HG02970 (cell line): ENCODE data around the gene ERGIC1.
"Not testable (repeated sequence)": the region's sequence is repeated elsewhere in the genome, so short reads cannot be mapped to it uniquely, and the experiment has no call there.

Experiments
- ATAC-seq: cut with Tn5 transposase; IDR thresholded peaks from one replicate; pipeline ENCODE4 v1.9.1; 2021; ENCODE audit warnings: mild to moderate bottlenecking, moderate library complexity, moderate number of reproducible peaks; ENCODE audit not compliant: unreplicated experiment, low FRiP score

ERGIC1 gene

DNA sequence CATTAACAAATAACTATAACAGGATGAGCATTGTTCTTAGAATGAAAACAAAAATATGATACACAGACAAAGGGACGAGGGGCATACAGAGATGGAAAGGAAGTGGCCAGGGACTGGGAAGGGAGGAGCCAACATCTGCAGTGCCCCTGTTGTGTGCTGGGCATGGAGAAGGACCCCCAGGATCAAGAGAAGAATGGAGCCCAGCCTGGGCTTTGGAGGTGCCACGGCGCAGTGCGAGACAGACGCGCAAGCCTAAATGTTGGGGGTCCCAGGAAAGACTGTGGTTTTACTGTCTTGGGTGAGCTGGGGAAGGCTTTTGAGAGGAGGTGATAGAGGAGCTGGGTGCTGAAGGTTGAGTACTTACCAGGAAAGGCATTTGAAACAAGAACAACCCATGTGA, 34.6 kb upstream of the ERGIC1 start:
- no peak for ATAC-seq

DNA sequence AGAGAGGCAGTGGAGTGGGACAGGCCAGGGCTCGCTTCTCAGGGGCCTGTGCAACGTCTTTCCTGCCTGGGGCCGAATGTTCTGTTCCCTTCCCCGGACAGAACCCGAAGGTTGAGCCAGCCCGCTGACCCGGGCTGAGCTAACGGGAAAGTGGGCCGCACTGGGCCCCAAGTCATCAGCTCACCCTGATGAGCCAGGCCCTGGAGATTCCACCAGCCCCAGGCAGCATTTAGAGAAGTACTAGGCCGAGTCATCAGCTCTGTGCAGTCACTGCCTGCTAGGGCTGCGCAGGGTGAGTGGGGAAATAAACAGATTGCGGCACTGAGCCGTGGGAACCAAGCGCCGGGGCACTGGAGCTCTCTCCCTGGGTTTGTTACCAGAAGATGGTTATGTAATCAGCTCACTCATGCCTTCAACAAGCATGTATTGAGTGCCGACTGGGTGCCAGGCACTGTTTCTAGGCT, 33.9 kb upstream of the ERGIC1 start:
- no peak for ATAC-seq

DNA sequence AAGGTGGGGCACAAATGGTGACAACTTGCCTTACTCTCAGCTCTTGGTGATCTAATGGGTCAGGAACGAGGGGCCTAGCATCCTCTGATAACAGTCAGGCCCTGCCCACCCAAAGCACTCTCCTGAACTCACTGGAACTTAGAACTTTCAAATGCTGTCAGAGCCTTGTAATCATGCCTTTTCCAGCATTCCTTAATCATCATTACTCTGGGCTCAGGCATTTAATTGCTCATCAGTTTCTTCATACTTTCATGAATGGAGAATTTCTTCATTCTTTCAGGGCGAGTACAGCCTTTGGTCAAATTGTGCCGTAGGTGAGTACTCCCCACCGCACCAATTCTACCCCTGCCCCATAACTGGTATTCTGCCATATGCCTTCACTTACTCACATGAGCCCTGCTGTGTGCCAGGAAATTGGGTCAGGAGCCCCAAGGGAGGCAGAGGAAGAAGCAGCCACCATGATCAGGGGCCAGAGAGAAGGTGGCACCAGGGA, 32.8 kb upstream of the ERGIC1 start:
- no peak for ATAC-seq

DNA sequence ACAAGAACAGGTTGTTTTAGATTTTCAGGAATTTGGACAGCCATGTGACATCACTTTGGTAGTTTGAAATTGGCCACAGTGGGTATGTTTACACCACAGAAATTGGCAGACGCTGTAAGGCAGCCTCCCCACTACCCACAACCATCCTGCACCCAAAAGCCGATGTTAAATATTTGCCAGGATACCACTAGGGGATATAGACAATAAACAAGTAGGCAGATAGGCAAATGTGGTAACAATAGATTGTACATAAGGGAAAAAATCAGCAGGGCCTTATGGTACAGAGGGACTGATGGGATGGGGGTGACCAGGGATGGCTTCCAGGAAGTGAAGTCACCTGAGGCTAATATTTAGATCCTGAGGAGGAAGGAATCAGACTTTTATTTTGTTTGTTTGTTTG, 31.9 kb upstream of the ERGIC1 start:
- no peak for ATAC-seq

DNA sequence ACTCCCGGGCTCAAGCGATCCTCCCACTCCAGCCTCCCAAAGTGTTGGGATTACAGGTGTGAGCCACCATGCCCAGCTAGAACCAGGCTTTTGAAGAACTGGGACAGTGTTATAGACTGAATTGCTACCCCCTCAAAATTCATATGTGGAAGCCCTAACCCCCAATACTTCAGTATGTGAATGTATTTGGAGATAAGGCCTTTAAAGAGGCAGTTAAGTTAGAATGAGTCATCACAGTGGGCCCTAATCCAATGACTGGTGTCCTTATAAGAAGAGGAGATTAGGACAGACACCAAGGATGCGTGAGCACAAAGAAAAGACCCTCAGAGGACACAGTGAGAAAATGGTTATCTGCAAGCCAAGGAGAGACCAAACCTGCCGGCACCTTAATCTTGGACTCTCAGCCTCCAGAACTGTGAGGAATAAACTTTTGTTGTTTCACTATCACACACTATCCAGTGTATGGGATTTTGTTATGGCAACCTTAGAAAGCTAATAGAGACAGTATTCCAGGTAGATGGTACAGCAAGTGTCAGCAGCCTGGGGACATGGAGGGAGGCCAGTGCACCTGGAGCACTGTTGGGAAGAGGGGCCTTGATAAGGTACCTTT, 31.4 kb upstream of the ERGIC1 start:
- no peak for ATAC-seq

DNA sequence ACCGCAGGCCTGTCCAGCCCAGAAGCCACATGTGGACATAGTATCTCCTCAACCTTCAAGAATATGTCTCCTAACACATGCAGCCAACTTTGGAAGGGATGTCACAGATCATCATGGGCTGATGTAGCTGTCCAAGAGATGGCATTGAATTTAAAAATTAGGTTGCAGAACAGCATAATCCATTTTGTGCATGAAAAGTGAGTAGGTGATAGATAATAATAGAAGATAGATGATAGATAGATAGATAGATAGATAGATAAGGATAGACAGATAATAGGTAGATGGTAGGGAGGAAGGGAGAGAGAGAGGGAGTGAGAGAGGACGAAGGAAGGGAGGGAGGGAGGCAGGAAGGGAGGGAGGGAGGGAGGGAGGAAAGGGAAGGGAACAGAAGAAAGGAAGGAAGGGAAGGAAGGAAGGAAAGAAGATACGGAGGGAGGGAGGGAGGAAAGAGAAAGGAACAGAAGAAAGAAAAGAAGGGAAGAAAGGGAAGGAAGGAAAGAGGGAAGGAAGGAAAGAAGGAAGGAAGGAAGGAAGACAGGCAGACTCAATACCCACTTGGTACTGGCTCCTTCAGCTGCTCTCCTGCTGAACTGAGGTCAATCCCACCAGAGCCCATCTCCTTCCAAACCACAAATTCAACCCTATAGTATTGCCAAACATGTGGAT, 28.9 kb upstream of the ERGIC1 start:
- ATAC-seq = no peak

DNA sequence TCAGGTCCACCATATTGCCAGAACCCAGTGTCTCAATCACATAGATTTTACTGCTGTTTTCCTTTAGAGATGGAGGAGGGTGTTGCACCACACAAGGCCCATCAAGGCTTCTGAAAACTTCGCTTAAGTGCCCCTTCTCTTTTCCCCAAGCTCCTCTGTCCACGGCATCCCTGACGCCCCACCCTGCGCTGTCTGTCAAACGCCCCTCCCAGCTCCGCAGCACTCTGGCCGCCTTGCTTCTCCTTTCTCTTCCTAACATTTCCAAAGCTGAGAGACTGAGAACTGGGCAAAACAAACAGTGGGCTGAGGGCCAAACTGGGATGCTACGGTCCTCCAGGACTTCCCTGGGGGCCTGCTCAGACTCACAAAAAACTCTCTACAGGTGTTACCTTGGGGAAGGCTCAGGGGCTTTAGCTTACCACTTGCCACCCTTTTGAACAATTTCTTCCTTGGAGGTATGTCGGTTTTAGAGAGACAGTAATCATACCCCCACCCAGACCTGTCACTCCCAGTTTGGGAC, 28.3 kb upstream of the ERGIC1 start:
- ATAC-seq = no peak

DNA sequence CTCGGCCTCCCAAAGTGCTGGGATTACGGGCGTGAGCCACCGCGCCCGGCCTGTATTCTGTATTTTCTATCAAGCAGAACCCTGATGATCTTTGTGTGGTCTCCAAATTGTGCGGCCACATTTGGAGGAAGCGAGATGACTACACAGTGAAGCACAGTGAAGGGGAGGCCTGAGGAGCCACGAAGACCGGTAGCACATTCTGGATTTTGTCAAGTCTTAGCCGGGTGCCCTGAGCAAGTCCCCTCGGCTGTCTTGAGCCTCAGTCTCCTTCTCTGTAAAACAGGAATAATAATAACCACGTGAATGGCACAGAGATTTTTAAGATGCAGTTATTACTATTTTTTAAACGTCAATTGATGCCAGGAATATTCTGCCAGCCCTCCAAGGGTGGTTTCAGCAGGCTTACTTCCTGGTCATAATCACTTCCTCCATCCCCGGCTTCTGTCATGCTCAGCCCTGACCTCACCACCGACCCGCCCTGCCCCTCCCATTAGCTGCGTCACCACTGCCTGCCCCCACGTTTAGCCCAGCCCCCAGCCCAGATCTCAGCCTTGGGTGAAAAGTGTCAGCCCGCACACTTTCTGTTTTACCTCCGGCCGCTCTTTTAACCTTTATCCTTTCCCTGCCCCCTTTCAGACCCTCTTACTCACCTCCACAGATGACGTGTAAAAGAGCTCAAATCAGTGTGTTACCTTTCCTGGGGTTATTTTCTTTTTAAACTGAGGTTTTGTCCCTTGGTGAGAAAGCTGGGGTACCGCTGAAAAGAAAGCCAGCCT, 27.0 kb upstream of the ERGIC1 start:
- peak; percentile 85 for ATAC-seq

DNA sequence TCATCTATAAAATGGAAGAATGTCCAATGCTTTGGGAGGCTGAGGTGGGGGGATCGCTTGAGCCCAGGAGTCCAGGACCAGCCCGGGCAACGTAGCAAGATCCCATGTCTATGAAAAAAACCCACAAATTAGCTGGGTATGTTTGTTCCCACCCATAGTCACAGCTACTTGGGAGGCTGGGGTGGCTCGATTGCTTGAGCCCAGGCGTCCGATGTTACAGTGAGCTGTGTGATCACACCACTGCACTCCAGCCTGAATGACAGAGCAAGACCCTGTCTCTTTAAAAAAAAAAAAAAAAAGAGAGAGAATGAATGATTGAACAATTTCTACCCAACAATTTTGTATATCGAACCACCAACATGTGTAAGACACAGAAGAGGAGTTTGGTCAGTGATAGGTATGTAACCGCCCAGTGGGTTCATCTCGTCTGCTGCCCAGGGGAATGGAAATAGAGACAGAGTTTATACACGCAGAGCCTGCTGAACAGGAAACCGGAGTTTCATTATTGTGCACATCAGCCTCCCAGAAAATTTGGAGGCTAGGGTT, 26.2 kb upstream of the ERGIC1 start:
- no peak for ATAC-seq

DNA sequence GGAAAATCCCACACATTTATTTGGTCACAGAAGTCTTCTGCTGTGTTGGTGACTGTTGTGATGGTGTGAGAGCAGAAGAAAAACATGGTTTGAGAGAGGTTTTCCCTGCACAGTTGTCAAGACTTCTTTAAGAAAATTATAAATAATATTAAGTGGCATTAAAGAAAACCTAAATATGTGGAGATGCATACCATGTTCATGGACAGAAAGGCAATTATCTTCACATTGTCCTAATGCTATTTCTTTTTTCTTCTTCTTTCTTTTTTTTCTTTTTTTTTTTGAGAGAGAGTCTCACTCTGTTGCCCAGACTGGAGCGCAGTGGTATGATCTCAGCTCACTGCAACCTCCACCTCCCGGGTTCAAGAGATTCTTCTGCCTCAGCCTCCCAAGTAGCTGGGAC, 24.3 kb upstream of the ERGIC1 start:
- ATAC-seq = no peak

DNA sequence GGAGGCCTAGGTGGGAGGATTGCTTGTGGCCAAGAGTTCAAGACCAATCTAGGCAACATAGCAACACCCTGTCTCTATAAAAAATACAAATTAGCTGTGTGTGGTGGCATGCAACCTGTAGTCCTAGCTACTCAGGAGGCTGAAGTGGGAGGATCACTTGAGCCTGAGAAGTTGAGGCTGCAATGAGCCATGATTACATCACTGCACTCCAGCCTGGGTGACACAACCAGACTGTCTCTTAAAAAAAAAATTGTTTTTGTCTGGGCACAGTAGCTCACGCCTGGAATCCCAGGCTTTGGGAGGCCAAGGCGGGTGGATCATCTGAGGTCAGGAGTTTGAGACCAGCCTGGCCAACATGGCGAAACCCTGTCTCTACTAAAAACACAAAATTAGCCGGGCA, 23.1 kb upstream of the ERGIC1 start:
- ATAC-seq = not testable (repeated sequence)

DNA sequence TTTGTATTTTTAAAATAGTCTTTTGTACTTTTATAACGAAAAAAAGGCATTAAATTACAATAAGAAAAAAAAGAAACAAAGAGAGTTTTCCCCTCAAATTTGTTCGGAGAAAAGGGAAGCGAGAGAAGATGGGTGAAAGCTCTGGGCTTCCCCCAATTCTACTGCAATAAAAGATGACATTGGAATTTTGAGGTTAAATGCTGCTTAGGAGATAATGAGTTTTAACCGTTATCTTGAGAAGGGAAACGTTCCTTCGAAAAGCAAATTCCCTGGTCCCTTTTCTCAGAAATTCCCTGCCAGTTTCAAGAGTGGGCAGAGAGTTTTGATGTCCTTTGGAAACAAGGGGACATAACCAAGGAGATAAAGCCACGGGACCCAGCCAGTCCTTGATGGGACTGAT, 18.4 kb upstream of the ERGIC1 start:
- ATAC-seq = no peak

DNA sequence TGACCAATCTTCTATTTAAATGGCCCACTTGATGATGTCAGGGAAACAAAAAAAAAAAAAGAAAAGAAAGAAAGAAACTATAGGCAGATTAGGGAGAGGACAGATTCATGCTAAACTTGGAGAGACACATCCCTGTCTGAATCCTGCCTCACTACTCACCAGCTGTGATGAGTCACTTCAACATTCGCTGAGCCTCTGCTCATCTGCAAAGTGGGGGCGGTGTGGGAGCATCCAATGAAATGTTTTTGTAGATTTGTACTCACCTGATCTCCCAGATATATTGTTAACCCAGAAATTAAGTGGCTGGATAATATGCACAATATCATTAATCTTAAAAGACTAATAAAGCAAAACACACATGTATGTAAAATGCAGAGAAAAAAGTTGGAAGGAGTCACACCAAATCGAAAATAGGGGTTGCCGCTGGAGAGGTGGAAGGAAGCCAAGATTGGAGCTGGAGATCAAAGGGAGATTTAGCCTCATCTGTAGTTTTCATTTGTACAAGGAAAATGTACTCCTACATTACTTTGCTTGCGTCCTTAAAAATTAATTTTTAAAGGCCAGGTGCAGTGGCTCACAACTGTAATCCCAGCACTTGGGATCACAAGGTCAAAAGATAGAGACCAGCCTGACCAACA, 17.0 kb upstream of the ERGIC1 start:
- ATAC-seq = no peak

DNA sequence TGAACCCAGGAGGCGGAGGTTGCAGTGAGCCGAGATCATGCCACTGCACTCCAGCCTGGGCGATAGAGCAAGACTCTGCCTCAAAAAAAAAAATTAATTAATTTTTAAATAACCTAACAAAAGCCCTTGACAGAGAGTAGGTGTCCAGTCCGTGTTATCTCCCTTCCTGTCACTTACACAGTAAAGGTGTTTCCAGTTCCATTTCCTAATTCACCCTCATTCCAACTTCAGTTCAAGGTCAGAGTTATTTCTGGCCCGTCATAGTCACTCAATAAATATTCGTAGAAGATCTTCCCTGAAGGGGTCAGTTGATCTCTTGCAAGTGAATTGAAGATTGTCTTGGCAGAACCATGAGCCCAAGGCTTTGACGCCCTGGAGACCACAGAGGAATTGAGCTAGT, 16.4 kb upstream of the ERGIC1 start:
- no peak for ATAC-seq

DNA sequence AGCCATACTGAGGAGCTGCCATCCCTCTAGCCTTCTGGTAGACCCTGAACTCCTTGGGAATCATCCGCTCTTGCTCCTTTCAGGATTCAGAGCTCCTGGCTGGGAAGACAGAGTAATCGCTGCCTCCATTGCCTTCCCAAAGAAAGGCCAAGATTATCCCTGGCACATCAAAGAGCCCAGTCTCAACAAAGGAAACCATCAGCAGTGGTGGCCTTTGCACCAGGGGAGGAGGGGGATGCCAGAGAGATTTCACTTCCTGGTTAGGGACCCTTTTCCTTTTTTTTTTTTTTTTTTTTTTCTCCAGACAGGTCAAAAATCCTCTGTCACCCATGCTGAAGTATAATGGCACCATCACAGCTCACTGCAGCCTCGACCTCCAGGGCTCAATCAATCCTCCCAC, 16.0 kb upstream of the ERGIC1 start:
- ATAC-seq = no peak

DNA sequence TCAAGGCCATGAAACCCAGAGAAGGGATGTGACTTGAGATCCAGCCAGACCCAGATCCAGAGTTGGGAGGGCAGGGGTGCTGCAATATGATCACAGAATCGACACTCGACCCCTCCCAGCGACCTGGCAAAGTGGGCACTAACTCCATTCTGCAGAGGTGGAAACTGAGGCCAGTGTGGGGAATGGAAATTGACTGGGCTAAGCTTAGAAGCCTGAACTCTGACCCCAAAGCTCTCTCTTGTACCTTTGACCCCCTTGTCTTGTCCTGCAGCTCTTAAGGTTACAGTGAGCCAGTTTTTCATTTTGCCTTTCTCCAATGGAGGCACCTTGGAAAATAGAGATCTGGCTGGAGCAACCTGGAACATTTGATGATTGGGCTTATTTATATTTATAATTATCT, 14.5 kb upstream of the ERGIC1 start:
- no peak for ATAC-seq

DNA sequence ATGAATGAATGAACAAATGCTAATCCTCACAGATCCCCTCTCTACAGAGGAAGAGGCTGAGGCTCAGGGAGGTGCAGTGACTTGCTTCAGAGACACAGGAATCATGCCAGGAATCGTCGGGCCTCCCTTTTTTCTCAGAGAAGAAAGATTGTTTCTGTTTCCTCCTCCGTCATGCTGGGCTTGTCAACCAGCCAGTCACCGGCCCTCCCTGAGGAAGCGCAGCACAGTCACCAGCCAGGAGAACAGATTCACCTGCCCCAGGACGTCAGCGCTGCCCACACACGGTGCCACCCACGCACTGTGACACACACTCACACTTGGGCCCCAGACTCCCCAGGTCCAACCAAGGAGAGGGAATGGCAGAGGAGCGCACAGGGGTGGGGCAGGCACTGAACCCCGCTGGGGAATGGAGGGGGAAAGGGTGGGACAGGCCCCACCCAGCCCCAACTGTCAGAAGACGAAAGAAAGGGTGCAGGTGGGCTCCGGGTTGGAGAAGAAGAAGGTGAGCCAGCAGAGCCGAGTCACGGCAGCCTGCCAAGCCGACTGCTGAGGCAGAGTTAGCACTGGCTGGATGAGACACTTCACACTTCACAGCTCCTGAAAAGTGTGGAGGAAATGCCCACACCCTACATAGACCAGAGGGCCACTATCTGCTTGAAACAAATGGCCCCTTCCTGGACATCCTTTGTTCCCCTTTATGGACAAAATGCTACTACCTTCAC, 13.8 kb upstream of the ERGIC1 start:
- no peak for ATAC-seq

DNA sequence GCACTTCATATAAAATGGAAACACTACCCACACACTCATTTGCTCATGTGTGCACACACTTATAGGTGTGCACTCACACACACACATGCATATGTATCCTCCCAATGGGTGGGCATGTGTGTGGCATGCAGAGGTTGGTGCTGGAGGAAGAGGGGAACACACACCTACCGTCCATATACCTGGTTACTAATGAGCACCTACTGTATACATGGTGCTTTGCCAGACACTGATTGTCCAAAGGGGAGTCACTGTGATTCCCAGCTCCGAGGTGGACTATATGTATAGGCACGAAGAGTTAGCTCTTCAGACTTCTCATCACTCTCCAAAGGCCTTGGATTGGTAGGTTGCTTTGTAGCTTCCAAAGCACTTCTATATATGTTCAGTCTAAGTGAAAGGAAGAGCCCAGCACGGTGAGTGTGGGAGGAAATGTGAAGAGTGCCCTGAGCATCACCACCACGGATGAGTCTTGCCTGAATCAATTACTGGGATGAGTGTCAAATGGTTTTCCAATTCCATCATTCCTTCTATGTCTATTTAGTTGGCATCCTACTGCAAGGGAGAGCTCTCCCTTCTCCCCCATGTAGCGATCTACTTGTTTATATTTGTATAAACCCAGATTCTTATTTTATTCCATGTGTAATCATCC, 12.6 kb upstream of the ERGIC1 start:
- ATAC-seq = no peak

DNA sequence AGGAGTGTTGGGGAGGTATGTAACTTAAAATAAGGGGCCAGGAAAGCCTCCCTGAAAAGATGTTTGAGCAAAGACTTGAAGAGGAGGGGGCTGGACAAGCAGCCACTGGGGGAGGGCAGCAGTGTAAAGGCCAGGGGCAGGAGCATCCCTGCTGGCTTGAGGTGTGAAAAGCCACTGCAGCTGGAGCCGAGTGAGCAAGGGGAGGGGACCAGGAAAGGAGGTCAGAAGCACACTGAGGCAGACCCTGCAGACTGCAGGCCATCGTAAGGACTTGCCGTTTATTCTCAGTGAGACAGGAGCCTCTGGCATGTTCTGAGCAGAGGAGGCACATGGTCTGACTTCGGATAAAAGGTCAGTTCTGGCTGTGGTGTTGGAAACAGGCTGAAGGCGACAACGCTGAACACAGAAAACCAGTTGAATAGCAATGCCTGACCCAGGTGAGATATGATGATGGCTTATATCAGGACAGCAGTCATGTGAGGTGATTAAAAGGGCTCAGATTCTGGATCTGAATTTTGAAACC, 10.2 kb upstream of the ERGIC1 start:
- ATAC-seq = no peak
